HEK293T (cell line): ENCODE measurements around the gene MEA1.

Experiments used
- ARNT ChIP-seq: fragments of 450-650 bp; IDR thresholded peaks from 2 replicates; pipeline ENCODE4 v1.6.1; 2017; ENCODE audit warnings: mild to moderate bottlenecking
- BHLHE40 ChIP-seq: fragments of 450-650 bp; IDR thresholded peaks from 2 replicates; pipeline ENCODE4 v1.6.1; 2016; ENCODE audit warnings: mild to moderate bottlenecking, moderate library complexity, borderline replicate concordance
- CTBP1 ChIP-seq: fragments of 450-650 bp; IDR thresholded peaks from 2 replicates; pipeline ENCODE4 v1.6.1; 2016; ENCODE audit warnings: borderline replicate concordance
- FOXA1 ChIP-seq: fragments of 450-650 bp; IDR thresholded peaks from 2 replicates; pipeline ENCODE4 v1.6.1; 2016; ENCODE audit warnings: mild to moderate bottlenecking
- FOXM1 ChIP-seq: fragments of 450-650 bp; IDR thresholded peaks from 2 replicates; pipeline ENCODE4 v1.6.1; 2017; ENCODE audit warnings: mild to moderate bottlenecking, borderline replicate concordance
- LEF1 ChIP-seq: fragments of 450-650 bp; IDR thresholded peaks from 2 replicates; pipeline ENCODE4 v1.6.1; 2017; ENCODE audit warnings: mild to moderate bottlenecking, borderline replicate concordance
- SP1 ChIP-seq: fragments of 450-650 bp; IDR thresholded peaks from 2 replicates; pipeline ENCODE4 v1.6.1; 2017
- SUZ12 ChIP-seq: fragments of 450-650 bp; IDR thresholded peaks from 2 replicates; pipeline ENCODE4 v1.6.1; 2016; ENCODE audit warnings: mild to moderate bottlenecking

GRCh38 chr6:42971746-42972327 lies 41.9 kb downstream of the MEA1 start:
- no peak for TF ChIP-seq BHLHE40
- no peak for TF ChIP-seq LEF1
- no peak for TF ChIP-seq FOXM1
- TF ChIP-seq SP1: no peak
- TF ChIP-seq CTBP1: no peak
- no peak for TF ChIP-seq SUZ12
- TF ChIP-seq ARNT: no peak
- no peak for TF ChIP-seq FOXA1
